ENCODE data around the gene BICC1. TPM values are rescaled to one million over a fixed set of nuclear protein-coding genes. Genes with fewer than 3 reads are reported as not detected.

Gene BICC1
- total RNA-seq, 1 experiment from 2014 or later = 0.52 TPM

DNA sequence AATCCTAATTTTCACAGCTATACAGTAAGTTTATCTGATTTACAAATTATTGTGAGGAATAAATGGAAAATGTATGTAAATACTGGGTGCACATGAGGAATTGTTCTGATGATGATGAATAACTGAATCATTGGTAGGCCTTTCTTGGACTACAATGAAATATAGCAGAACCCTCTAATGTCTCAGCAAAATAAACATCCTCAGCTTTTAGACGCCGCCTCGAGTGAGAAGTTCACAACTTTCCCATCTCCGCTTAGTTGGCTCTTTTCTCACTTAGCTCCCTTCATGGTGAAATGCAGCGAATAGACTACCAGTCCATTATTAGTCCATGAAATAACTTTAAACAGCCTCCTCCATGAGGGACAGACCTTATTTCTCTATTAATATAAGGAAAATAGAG lies 182.3 kb downstream of the BICC1 start:
- no peak for DNase-seq (ENCODE audit: extremely low read depth, low read depth)

GRCh38 chr10:58696736-58697135 lies 184.1 kb downstream of the BICC1 start:
- DNase-seq (ENCODE audit: extremely low read depth, low read depth) = no peak

GRCh38 chr10:58697691-58698090 lies 185.0 kb downstream of the BICC1 start:
- DNase-seq (ENCODE audit: extremely low read depth, low read depth) = no peak

GRCh38 chr10:58698777-58699356 lies 186.2 kb downstream of the BICC1 start:
- DNase-seq (ENCODE audit: extremely low read depth, low read depth) = no peak

GRCh38 chr10:58700591-58700990 lies 187.9 kb downstream of the BICC1 start:
- no peak for DNase-seq (ENCODE audit: extremely low read depth, low read depth)

- DNase-seq (ENCODE audit: extremely low read depth, low read depth) = no peak
Measured at GRCh38 chr10:58701405-58702135, 188.9 kb downstream of the BICC1 start.

DNA sequence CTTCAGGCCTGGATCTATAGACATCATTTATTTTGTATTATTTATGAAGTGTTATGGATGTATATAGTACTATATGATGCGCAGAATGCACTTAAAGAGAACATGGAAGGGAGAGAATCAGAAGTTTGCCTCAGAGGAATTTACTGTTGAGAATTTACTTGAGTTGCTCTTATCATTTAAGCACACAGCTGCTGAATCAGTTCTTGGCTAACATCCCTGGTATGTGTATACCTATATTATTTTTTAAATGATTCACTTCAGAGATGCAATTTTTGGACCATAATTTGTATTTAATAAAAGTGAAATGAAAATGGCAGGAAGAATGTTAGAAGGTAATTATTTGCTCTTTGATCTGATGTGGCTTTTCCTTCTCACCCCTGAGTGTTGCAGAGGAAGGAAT lies 191.6 kb downstream of the BICC1 start:
- DNase-seq (ENCODE audit: extremely low read depth, low read depth) = no peak

- DNase-seq (ENCODE audit: extremely low read depth, low read depth) = no peak
Measured at GRCh38 chr10:58704671-58705141, 192.0 kb downstream of the BICC1 start.

DNA sequence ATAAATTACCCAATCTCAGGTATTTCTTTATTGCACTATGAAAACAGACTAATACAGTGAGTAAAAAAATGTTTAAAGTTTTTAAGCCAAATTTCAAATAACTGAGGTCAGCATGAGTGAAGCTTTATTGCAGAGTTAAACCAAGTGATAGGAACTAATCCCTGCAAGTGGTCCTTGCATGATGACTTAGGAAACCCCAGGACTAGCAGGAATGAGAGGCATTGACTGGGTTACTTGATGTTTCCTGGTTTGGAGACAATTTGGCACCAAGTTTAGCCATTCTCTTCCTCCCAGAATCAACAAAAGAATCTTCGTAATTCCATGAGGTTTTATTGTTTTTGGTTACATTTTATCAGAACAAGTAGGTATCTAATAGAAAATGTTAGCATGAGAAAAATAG lies 194.2 kb downstream of the BICC1 start:
- DNase-seq (ENCODE audit: extremely low read depth, low read depth) = no peak

- DNase-seq (ENCODE audit: extremely low read depth, low read depth) = no peak
Measured at GRCh38 chr10:58712141-58712540, 199.5 kb downstream of the BICC1 start.

- no peak for DNase-seq (ENCODE audit: extremely low read depth, low read depth)
Measured at GRCh38 chr10:58712982-58713381, 200.3 kb downstream of the BICC1 start.

- DNase-seq (ENCODE audit: extremely low read depth, low read depth) = no peak
Measured at GRCh38 chr10:58714409-58714808, 201.7 kb downstream of the BICC1 start.

DNA sequence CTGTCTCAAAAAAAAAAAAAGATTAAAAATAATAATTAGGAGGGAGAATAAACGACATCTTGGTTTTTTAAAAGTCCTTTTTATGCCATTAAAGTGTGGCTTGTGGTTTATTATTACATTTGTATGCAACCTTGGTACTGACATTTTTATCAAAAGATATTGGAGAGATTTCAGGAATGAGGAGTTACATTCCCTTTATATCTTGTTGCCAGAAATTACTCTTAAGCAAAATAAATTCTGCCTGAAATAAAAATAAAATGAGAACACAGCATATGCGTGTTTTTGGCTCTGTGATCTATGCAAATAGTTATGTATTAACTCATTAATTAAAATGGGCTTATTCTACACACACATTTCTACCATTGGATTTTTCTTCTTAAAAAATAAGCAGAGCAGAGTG lies 202.4 kb downstream of the BICC1 start:
- no peak for DNase-seq (ENCODE audit: extremely low read depth, low read depth)

DNA sequence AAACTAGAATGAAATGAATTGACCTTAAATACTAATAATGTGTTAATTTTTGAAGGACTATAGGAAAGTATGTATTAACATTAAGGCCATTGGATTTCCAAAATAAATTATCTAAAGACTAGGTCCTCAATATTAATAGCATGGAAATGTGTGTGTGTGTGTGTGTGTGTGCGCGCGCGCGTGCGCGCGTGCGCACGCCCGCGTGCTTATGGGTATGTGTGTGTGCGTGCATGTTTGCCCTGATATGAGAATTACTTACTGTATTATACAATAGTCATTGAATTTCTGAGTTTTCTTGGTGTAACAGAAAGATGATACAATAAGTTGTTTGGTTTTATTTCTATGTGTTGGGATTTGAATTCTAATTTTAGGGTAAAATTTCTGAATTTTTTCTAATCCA lies 205.9 kb downstream of the BICC1 start:
- DNase-seq (ENCODE audit: extremely low read depth, low read depth) = no peak

DNA sequence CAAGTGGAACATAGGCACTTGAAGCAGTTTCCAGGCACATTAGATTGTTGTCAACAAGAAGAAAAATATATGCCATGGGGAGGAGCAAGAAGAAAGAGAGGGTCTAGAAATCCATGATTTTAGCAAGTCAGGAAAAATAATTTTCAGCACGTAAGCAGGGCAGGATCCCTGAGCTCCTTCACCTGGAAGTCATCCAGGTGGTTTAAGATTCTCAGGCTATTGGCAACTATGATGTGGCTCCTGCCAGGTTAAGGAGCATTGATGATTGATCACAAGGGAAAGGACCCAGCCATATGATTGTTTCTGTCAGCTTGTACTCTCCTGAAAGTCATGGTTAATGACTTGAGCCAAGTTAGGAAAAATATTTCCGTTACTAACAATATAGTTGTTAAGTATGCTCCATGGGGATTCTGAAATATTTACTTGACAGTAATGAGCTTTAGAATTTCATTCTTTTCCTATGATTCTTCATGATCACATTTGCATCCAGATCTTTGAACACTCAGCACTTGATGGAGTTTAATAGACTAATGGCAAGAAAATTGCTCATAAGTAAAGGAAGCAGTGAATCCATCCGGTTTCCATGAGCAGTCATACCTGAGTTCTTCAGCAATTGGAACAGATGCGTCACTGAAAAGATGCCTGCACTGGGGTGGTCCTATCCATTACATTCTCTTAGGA lies 209.1 kb downstream of the BICC1 start:
- DNase-seq (ENCODE audit: extremely low read depth, low read depth) = no peak

DNA sequence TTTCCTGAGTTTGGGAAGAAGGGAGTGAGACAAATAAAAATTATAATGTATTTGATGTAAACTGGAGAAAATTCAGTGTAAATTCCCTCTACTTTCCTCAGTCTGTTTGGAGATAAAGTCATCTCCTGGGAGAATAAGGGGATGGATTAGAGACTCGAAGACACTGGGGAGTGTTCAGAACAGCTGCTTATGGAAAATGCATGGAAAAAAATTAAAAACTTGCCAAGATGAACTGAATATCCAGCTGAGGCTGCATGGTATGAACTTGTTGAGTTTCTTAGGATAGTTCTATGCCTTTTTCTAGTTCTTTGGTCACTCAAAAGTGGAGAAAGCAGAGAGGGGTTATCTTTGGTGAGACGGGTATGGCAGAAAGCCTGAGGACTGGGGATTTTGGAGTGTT lies 210.5 kb downstream of the BICC1 start:
- no peak for DNase-seq (ENCODE audit: extremely low read depth, low read depth)

GRCh38 chr10:58723966-58724365 lies 211.3 kb downstream of the BICC1 start:
- DNase-seq (ENCODE audit: extremely low read depth, low read depth) = no peak

- no peak for DNase-seq (ENCODE audit: extremely low read depth, low read depth)
Measured at GRCh38 chr10:58724781-58725180, 212.1 kb downstream of the BICC1 start.

GRCh38 chr10:58725901-58726300 lies 213.2 kb downstream of the BICC1 start:
- DNase-seq (ENCODE audit: extremely low read depth, low read depth) = no peak

GRCh38 chr10:58727633-58728032 lies 215.0 kb downstream of the BICC1 start:
- DNase-seq (ENCODE audit: extremely low read depth, low read depth) = no peak

DNA sequence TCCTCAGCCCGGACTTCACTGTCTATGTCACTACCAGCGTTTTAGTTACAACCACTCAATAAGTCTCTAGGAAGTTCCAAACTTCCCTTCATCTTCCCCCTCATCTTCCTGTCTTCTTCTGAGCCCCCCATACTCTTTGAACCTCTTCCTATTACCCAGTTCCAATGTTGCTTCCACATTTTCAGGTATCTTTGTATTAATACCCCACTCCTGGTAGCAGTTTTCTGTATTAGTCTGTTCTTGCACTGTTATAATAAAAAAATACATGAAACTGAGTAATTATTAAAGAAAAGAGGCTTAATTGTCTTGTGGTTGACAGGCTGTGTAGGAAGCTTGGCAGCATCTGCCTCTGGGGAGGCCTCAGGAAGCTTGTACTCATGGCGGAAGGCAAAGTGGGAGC lies 218.6 kb downstream of the BICC1 start:
- DNase-seq (ENCODE audit: extremely low read depth, low read depth) = no peak

DNA sequence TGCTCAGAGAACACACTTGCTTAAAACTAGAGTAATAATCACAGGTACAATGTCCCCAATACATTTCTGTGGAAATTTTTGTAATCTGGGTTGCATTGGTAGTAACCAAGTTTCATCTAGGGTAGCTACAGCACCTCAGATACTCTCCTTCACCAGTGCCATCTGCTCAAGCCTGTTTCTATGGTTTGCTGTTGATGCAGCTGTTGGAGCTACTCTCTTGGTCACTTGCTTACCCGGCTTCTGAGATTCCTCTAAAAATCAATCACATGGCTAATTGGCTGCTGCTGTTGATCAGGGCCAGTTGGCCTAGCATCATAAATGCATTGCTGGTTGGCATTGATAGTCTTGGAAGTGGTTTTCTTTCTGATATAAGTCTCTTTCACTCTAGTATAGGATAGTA lies 220.8 kb downstream of the BICC1 start:
- no peak for DNase-seq (ENCODE audit: extremely low read depth, low read depth)

Measured in NCI-H460 (cell line).